Measurements from ENCODE around the gene KLF3.

DNA sequence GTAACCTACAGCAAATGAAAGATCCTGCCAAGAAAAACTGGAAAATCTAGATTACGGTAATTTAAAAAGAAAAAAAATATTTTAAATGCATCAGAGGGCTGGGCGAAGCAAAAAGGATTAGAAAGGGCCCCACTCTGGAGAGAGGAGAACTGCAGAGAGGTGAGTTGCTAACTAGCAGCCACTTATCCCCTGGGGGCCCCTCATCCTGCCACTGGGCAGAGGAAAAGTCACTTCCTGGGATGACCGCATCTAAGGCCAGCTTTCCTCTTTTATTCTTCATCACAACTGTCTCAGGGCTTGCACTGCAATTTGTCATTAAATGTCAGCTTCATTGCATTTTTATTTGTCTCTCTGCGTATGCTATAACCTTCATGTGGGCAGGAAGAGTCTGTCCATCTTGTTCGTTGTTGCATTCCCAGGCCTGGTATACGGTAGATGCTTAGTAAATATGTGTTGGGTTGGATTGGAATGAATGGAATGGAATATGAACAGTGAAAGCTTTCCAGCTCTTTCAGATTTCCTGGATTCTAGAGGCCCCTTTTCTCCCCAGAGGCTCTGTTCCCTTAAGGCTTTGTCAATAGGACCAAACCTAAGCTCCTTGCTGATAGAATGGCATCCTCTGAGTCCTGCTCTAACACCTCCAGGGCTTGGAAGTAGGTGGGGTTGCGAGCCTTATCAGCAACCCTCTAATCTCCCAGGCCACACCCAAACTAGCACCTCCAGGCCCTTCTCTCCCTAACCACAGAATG is 59.9 kb downstream of the KLF3 start:
- TF ChIP-seq CTCF (IDR thresholded peaks at IDR 0.05) (no peak), JUN (CRISPR knock-in tag; IDR thresholded peaks at IDR 0.05) (no peak), ZBTB43 (CRISPR knock-in tag; IDR thresholded peaks at IDR 0.05) (no peak)

Measured in WTC11 (cell line).